Stimulated activated CD4-positive, alpha-beta T cell treated with anti-CD3 and anti-CD28 coated beads, Interleukin-4, amount 100 ng/mL, for 48 hours (primary cell): ENCODE results near the gene SCAPER.
"Not testable (repeated sequence)": the region's sequence is repeated elsewhere in the genome, so short reads cannot be mapped to it uniquely, and the experiment has no call there.

Experiments used
- DNase-seq, 2 donors: peaks; one replicate each; pipeline ENCODE4 v3.0.0-alpha.2; 2020; ENCODE audit warnings: low read depth in 2 of 2

Gene SCAPER

DNA sequence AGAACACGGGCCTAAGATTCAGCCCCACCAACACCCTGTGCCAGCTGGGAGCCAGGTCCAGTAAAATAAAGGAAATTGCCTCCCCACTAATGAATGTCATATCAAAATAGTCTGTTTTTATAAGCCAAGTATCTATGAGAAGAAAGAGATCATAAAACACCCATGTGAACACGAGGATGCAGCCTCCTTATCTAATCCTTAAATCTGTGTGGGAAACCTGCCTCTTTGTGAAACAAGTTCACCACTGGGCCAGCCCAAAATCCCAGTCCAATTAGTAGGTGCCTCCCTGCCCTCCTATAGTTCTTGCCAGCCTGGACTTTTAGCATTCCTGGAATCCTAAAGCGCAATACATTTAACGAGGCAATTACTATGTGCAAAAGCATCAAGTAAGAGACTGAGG is 42.0 kb downstream of the SCAPER start:
- no peak for DNase-seq

- no peak for DNase-seq
Measured at GRCh38 chr15:76861815-76862397, 43.2 kb downstream of the SCAPER start.

DNA sequence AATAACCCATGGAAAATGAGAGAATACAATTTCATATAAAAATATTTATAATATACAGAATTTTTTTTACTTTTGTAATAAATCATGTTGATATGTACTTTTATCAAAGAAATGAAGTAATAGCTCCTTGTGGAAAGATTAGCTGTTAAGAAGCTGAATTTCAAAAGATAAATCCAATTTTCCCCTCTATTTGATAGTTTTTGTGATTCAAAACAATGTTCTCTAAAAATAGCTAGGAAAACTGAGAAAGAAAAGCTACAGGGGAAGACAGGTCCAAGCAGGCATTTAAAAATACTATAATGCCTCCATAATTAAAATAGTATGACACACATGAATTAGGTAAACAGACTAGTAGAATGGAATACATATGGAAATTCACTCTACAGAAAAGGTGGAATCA is 44.9 kb downstream of the SCAPER start:
- DNase-seq = no peak

GRCh38 chr15:76850367-76850766 is 54.8 kb downstream of the SCAPER start:
- DNase-seq = not testable (repeated sequence)

- DNase-seq = no peak
Measured at GRCh38 chr15:76846782-76847181, 58.4 kb downstream of the SCAPER start.

GRCh38 chr15:76844096-76844495 is 61.0 kb downstream of the SCAPER start:
- no peak for DNase-seq

DNA sequence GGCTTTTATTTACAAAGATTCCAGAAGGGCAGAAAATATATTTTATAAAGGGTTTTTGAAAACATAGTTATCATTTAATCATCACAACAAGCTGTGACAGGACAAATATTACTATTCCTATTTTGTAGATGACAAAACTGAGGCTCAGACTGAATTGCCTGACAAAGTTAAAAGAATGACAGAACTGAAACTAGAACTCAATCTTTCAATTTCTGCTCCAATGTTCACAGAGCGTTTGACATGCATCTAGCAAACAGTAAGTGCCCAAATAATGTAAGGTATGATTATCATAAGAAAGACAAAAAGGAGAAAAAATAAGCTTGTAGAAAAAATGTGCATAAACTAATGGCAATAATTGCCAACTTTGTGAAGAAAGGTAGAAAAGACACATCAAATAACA is 61.9 kb downstream of the SCAPER start:
- DNase-seq = no peak

DNA sequence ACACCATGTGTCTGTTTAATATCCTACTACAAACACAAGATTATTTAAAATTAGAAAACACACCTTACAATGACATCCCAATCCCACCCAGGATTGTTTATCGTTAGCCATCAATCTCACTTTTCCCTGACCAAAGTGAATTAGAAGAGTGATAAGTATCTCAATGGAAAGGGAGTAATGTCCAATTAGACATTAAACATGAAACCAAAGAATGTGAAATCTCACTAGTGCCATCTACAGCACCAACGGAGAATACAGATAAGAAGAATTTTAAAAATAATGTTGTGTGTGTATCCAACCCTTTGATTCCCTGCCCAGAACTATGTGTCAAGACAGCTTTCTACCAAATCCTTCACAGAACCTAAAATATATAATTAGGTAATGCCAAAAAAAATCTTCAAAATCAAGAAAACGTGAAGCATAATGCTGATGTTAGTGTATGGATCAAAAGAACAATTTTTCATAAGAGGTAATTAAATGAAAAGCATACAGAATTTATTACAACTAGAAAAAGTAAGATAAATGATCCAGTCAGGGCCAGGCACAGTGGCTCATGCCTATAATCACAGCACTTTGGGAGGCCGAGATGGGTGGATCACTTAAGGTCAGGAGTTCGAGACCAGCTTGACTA is 64.2 kb downstream of the SCAPER start:
- no peak for DNase-seq

- no peak for DNase-seq
Measured at GRCh38 chr15:76839173-76839572, 66.0 kb downstream of the SCAPER start.

- no peak for DNase-seq
Measured at GRCh38 chr15:76837474-76837873, 67.7 kb downstream of the SCAPER start.

GRCh38 chr15:76829939-76830338 is 75.2 kb downstream of the SCAPER start:
- no peak for DNase-seq

DNA sequence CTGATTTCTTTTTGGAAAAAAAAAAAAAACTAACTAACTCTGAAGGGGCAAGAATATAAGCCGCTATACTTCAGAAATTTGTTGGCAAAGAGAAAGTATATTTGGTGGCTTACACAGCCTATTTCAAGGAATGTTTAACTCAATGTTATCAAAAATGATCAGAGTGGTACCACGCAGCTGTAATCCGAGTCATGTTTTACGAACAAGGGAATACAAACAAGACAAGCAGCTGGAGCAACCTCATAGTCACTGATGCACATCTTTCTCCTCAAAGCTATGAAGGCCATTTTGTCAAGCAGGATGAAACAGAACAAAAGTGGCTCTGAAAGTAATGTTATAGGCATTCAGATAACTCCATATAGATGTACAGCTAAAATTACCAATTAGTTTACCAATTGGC is 81.2 kb downstream of the SCAPER start:
- DNase-seq = no peak

- DNase-seq = no peak
Measured at GRCh38 chr15:76823303-76823702, 81.8 kb downstream of the SCAPER start.

DNA sequence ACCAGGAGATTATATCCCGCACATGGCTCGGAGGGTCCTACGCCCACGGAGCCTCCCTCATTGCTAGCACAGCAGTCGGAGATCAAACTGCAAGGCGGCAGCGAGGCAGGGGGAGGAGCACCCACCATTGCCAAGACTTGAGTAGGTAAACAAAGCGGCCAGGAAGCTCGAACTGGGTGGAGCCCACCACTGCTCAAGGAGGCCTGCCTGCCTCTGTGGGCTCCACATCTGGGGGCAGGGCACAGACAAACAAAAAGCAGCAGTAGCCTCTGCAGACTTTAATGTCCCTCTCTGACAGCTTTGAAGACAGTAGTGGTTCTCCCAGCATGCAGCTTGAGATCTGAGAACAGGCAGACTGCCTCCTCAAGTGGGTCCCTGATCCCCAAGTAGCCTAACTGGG is 86.2 kb downstream of the SCAPER start:
- not testable (repeated sequence) for DNase-seq

- no peak for DNase-seq
Measured at GRCh38 chr15:76815421-76815820, 89.7 kb downstream of the SCAPER start.

GRCh38 chr15:76812381-76812780 is 92.8 kb downstream of the SCAPER start:
- DNase-seq = no peak

GRCh38 chr15:76809412-76810103 is 95.6 kb downstream of the SCAPER start:
- DNase-seq = no peak

DNA sequence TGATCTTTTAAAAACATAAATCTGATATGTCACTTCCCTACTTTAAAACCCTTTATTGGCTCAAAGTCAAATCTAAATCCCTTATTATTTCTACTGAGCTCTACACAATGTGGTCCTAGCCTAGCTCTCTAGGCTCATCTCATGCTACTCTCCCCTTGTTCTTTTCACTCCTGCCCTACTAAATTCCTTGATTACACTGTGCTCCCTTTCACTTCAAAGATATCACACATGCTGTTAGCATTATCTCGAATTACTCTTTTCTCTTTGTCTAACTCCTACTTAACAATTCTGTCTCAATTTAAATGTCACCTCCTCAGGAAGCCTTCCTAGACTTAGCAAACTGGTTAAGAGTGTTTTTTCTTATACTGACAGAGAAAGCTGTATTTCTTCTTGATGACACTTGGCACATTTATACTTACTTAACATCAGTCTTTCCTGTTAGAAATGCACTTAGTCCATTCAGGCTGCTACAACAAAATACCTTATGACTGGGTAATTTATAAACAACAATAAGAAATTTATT is 102.0 kb downstream of the SCAPER start:
- no peak for DNase-seq

DNA sequence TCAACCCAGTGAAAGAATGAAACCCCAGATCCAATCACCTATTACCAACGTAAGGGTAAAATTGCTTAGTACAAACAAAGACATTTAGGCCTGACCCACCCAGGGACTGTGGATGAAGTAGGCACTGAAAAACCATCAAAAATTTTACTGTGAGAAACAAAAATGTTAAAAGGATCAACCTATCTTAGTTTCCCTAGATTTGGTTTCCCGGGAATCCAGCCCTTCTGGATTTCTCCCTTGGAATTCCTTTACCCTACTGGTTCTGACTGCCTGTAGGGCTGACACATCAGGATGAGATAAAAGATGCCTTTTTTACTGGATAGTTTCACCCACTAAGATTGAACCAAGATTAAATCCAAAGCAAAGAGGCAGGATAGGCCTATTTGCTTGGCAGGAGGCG is 102.7 kb downstream of the SCAPER start:
- no peak for DNase-seq

GRCh38 chr15:76799760-76800159 is 105.4 kb downstream of the SCAPER start:
- no peak for DNase-seq

- DNase-seq = no peak
Measured at GRCh38 chr15:76795217-76795616, 109.9 kb downstream of the SCAPER start.

DNA sequence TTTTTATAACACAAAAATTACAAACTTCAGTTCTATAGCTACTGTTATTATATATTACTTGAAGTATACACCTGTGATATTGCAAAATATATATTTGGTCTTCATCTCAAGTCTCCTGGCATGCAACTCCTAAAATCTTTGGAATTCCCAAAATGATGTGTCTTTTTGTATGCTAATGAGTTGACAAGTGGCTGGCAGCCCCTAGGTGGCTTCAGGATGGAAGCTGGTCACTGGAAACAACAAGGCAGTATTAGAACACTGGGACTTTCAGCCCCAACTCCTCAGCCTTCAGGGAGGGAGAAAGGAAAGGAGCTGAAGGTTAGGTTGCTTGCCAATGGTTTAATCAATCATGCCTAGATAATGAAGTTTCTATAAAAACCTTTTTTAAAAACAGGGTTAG is 112.0 kb downstream of the SCAPER start:
- no peak for DNase-seq

DNA sequence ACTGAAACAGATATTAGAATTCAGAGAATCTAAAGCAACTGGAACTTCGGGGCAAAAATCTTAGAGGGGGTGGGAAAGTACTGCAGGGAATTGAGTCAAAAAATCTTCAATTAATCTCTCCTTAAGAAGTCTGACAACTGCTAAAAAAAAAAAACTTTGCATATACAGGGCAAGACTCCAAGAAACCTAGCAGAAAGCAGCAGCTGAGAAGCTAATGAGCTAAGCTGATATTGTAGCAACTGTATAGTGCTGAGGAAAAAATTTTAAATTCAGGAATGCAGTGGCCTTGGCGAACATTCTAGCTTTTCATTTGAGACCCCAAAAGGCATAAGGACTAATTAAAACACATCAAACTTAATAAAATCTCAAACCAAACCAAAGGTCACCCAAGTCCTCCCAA is 113.6 kb downstream of the SCAPER start:
- no peak for DNase-seq
